OCI-LY1 (cell line): ENCODE data around the gene NATD1.
A peak's percentile ranks its signal among the peaks of the same experiment; 100 is the strongest.

Experiments used
- H2AFZ ChIP-seq: fragments of 200-600 bp; sonication (generic), shearing (Covaris generic); 2 replicates; pipeline ENCODE4 v1.6.0; 2014; ENCODE audit warnings: antibody characterized with exemption, mild to moderate bottlenecking, low read length
- H3F3A ChIP-seq: fragments of 200-600 bp; sonication (generic), shearing (Covaris generic); 2 replicates; pipeline ENCODE4 v1.6.0; 2014; ENCODE audit warnings: mild to moderate bottlenecking, antibody characterized with exemption, low read length, moderate library complexity; ENCODE audit not compliant: insufficient read depth
- H3K27ac ChIP-seq: fragments of 200-600 bp; sonication (generic); 2 replicates; pipeline ENCODE4 v1.5.1; 2014; ENCODE audit warnings: low read length, mixed run types, mild to moderate bottlenecking, low read depth; ENCODE audit not compliant: poor library complexity, severe bottlenecking
- H3K27me3 ChIP-seq: fragments of 200-600 bp; sonication (generic); 2 replicates; pipeline ENCODE4 v1.6.0; 2014; ENCODE audit warnings: antibody characterized with exemption, mild to moderate bottlenecking, low read length, moderate library complexity; ENCODE audit not compliant: insufficient read depth
- H3K36me3 ChIP-seq: fragments of 200-600 bp; sonication (generic); 2 replicates; pipeline ENCODE4 v1.6.1; 2014; ENCODE audit warnings: mild to moderate bottlenecking, antibody characterized with exemption, low read length, moderate library complexity, mixed read lengths; ENCODE audit not compliant: insufficient read depth
- H3K4me1 ChIP-seq: fragments of 200-600 bp; sonication (generic); 2 replicates; pipeline ENCODE4 v1.5.1; 2014; ENCODE audit warnings: mild to moderate bottlenecking, low read length, moderate library complexity; ENCODE audit not compliant: insufficient read depth, severe bottlenecking
- H3K4me2 ChIP-seq: fragments of 200-600 bp; sonication (generic), shearing (Covaris generic); 2 replicates; pipeline ENCODE4 v1.6.1; 2014; ENCODE audit warnings: low read length
- H3K4me3 ChIP-seq: fragments of 200-600 bp; sonication (generic); 2 replicates; pipeline ENCODE4 v1.5.1; 2014; ENCODE audit warnings: low read length, low read depth, mild to moderate bottlenecking, mixed read lengths; ENCODE audit not compliant: poor library complexity, severe bottlenecking
- H3K79me2 ChIP-seq: fragments of 200-600 bp; shearing (Covaris generic); 2 replicates; pipeline ENCODE4 v1.6.1; 2016; ENCODE audit warnings: mixed run types, low read length, mixed read lengths; ENCODE audit not compliant: insufficient read depth
- H3K9ac ChIP-seq: fragments of 200-600 bp; sonication (generic), shearing (Covaris generic); 2 replicates; pipeline ENCODE4 v1.6.1; 2014; ENCODE audit warnings: mild to moderate bottlenecking, low read length, mixed read lengths
- H3K9me2 ChIP-seq: fragments of 200-600 bp; sonication (generic), shearing (Covaris generic); 2 replicates; pipeline ENCODE4 v1.6.1; 2014; ENCODE audit warnings: low read depth, mild to moderate bottlenecking, low read length, mixed read lengths
- H3K9me3 ChIP-seq: fragments of 200-600 bp; shearing (Covaris generic); 2 replicates; pipeline ENCODE4 v1.6.1; 2014; ENCODE audit warnings: low read length, mixed read lengths
- H4K20me1 ChIP-seq: fragments of 200-600 bp; sonication (generic), shearing (Covaris generic); 2 replicates; pipeline ENCODE4 v1.6.0; 2016; ENCODE audit warnings: mild to moderate bottlenecking, low read length; ENCODE audit not compliant: insufficient read depth
- CTCF ChIP-seq: fragments of 200-600 bp; sonication (generic), shearing (Covaris generic); IDR thresholded peaks from 2 replicates; pipeline ENCODE4 v1.5.1; 2017; ENCODE audit warnings: mild to moderate bottlenecking, antibody characterized with exemption, low read length, moderate library complexity, mixed read lengths
- EZH2 ChIP-seq: fragments of 200-600 bp; sonication (generic), shearing (Covaris generic); IDR thresholded peaks from 2 replicates; pipeline ENCODE4 v1.8.0; 2017; ENCODE audit warnings: borderline replicate concordance, mixed run types, mild to moderate bottlenecking, antibody characterized with exemption, low read length, moderate library complexity, mixed read lengths

NATD1 gene

GRCh38 chr17:21296097-21297025, 43.2 kb upstream of the NATD1 start:
- Histone ChIP-seq H4K20me1 (no peaks in the 10 kb centered on the region), H3K4me1 (peaks cover 67% of the 10 kb centered on the region), H2AFZ (no peak overlapping the region), H3K4me2 (peak overlapping the region; percentile 6; the same call in 1 of the 2 replicates), H3K9me2 (no peaks in the 10 kb centered on the region), H3K79me2 (no peaks in the 10 kb centered on the region), H3K27me3 (no peaks in the 10 kb centered on the region), H3K9me3 (no peaks in the 10 kb centered on the region), H3K4me3 (no peak overlapping the region), H3F3A (no peaks in the 10 kb centered on the region), H3K27ac (peak overlapping the region; percentile 94), H3K9ac (peak overlapping the region; percentile 43; the same call in 1 of the 2 replicates), H3K36me3 (peaks cover 16% of the 10 kb centered on the region; the same call in 1 of the 2 replicates)
- TF ChIP-seq CTCF, result no peak
- no peak for TF ChIP-seq EZH2

- H4K20me1 ChIP-seq, result no peaks in the 10 kb centered on the region
- no peaks in the 10 kb centered on the region for H3K27me3 ChIP-seq
- H3F3A ChIP-seq, result no peaks in the 10 kb centered on the region
- TF ChIP-seq CTCF, result no peak
- no peak for TF ChIP-seq EZH2
- H3K79me2 ChIP-seq, result no peaks in the 10 kb centered on the region
- H2AFZ ChIP-seq, result no peak overlapping the region
- peak overlapping the region; percentile 8; the same call in 1 of the 2 replicates for H3K9ac ChIP-seq
- peak overlapping the region; percentile 94 for H3K27ac ChIP-seq
- peaks cover 65% of the 10 kb centered on the region for H3K4me1 ChIP-seq
- no peaks in the 10 kb centered on the region for H3K9me3 ChIP-seq
- no peak overlapping the region; the same call in 1 of the 2 replicates for H3K4me2 ChIP-seq
- no peaks in the 10 kb centered on the region for H3K9me2 ChIP-seq
- H3K4me3 ChIP-seq, result no peak overlapping the region
- H3K36me3 ChIP-seq, result peaks cover 5% of the 10 kb centered on the region; the same call in 1 of the 2 replicates
Observed at GRCh38 chr17:21295036-21295952, 42.1 kb upstream of the NATD1 start.

GRCh38 chr17:21294321-21295035, 41.3 kb upstream of the NATD1 start:
- H3K27ac ChIP-seq, result peak overlapping the region; percentile 94
- no peaks in the 10 kb centered on the region for H3K79me2 ChIP-seq
- H4K20me1 ChIP-seq, result no peaks in the 10 kb centered on the region
- peaks cover 67% of the 10 kb centered on the region for H3K4me1 ChIP-seq
- TF ChIP-seq EZH2, result no peak
- TF ChIP-seq CTCF, result no peak
- no peak overlapping the region; the same call in 1 of the 2 replicates for H3K9ac ChIP-seq
- no peaks in the 10 kb centered on the region for H3K9me3 ChIP-seq
- H2AFZ ChIP-seq, result no peak overlapping the region
- H3F3A ChIP-seq, result no peaks in the 10 kb centered on the region
- H3K4me2 ChIP-seq, result no peak overlapping the region
- H3K4me3 ChIP-seq, result no peak overlapping the region
- no peaks in the 10 kb centered on the region for H3K27me3 ChIP-seq
- no peaks in the 10 kb centered on the region for H3K9me2 ChIP-seq
- H3K36me3 ChIP-seq, result no peaks in the 10 kb centered on the region; the same call in 1 of the 2 replicates
